IMR-90 (cell line): Measurements from ENCODE around the gene VEGFA. TPM values are rescaled to one million over a fixed set of nuclear protein-coding genes. Genes with fewer than 3 reads are reported as not detected.

Experiments
- ATAC-seq: fragments of 200-7000 bp; cut with Tn5 transposase; 2 replicates; pipeline ENCODE4 v1.9.1; 2020; ENCODE audit warnings: low read depth, mild to moderate bottlenecking, moderate library complexity
- BruUV-seq: library from RNA; stranded (reverse); fragments of 400-500 nt; replicated peaks from 2 replicates; lab custom pipeline; 2021; lab: Mats Ljungman, UMichigan
- CTCF ChIA-PET: fragments of 300-600 bp; formaldehyde crosslinking; extraction: SDS; loops from one replicate; lab custom pipeline; 2021; ENCODE audit warnings: antibody characterized with exemption; lab: Yijun Ruan, JAX
- POLR2A ChIA-PET: fragments of 300-600 bp; sonication (Branson Sonifier 250); formaldehyde crosslinking; loops from one replicate; lab custom pipeline; 2022; ENCODE audit warnings: antibody characterized with exemption; ENCODE audit not compliant: unreplicated experiment; lab: Charles Lee
- DNase-seq: peaks from one replicate; pipeline ENCODE4 v3.0.0; 2013
- H2AFZ ChIP-seq: replicated peaks from 2 replicates; pipeline ENCODE3; 2013; ENCODE audit warnings: low read length, mild to moderate bottlenecking; ENCODE audit not compliant: poor library complexity
- H2AK5ac ChIP-seq: 2 replicates; pipeline ENCODE4 v1.6.1; 2013; ENCODE audit warnings: low read depth, low read length, inconsistent platforms
- H2AK9ac ChIP-seq: replicated peaks from 2 replicates; pipeline ENCODE3; 2013; ENCODE audit warnings: mild to moderate bottlenecking, low read depth, low read length, moderate library complexity; ENCODE audit not compliant: poor library complexity
- H2BK120ac ChIP-seq: 2 replicates; pipeline ENCODE4 v1.6.1; 2013; ENCODE audit warnings: low read depth, low read length, inconsistent platforms
- H2BK15ac ChIP-seq: 3 replicates; pipeline ENCODE4 v1.6.1; 2013; ENCODE audit warnings: low read depth, low read length, inconsistent platforms
- H2BK20ac ChIP-seq: 2 replicates; pipeline ENCODE4 v1.6.1; 2013; ENCODE audit warnings: low read depth, mild to moderate bottlenecking, inconsistent platforms, low read length, moderate library complexity
- H2BK5ac ChIP-seq: 2 replicates; pipeline ENCODE4 v1.6.1; 2013; ENCODE audit warnings: mild to moderate bottlenecking, low read depth, low read length, inconsistent platforms; ENCODE audit not compliant: poor library complexity, severe bottlenecking
- H3K14ac ChIP-seq: replicated peaks from 2 replicates; pipeline ENCODE4 v1.6.1; 2013; ENCODE audit warnings: low read depth, low read length, inconsistent platforms
- H3K18ac ChIP-seq: 2 replicates; pipeline ENCODE4 v1.6.1; 2013; ENCODE audit warnings: low read depth, low read length, control low read depth
- H3K23ac ChIP-seq: 2 replicates; pipeline ENCODE4 v1.6.1; 2013; ENCODE audit warnings: low read depth, low read length, inconsistent platforms
- H3K27ac ChIP-seq: 2 replicates; pipeline ENCODE4 v1.5.1; 2013; ENCODE audit warnings: mild to moderate bottlenecking, control low read depth, low read length; ENCODE audit not compliant: insufficient read depth
- H3K27me3 ChIP-seq: 2 replicates; pipeline ENCODE4 v1.6.1; 2013; ENCODE audit warnings: low read length; ENCODE audit not compliant: control insufficient read depth, insufficient read depth
- H3K36me3 ChIP-seq: 2 replicates; pipeline ENCODE4 v1.6.1; 2013; ENCODE audit warnings: low read length, mixed read lengths; ENCODE audit not compliant: control insufficient read depth, insufficient read depth
- H3K4ac ChIP-seq: 2 replicates; pipeline ENCODE4 v1.6.1; 2013; ENCODE audit warnings: low read depth, low read length, inconsistent platforms
- H3K4me1 ChIP-seq: 2 replicates; pipeline ENCODE4 v1.6.1; 2013; ENCODE audit warnings: low read length, mixed read lengths; ENCODE audit not compliant: control insufficient read depth, insufficient read depth
- H3K4me2 ChIP-seq: 2 replicates; pipeline ENCODE4 v1.6.1; 2013; ENCODE audit warnings: low read depth, mild to moderate bottlenecking, control low read depth, low read length, moderate library complexity
- H3K4me3 ChIP-seq: 2 replicates; pipeline ENCODE4 v1.5.1; 2013; ENCODE audit warnings: low read depth, mild to moderate bottlenecking, control low read depth, low read length, moderate library complexity; ENCODE audit not compliant: insufficient read depth
- H3K56ac ChIP-seq: 2 replicates; pipeline ENCODE4 v1.6.1; 2013; ENCODE audit warnings: low read length, inconsistent platforms; ENCODE audit not compliant: insufficient read depth; ENCODE audit errors: extremely low read depth
- H3K79me1 ChIP-seq, 2 experiments: 2 replicates each; pipeline ENCODE4 v1.6.1; 2013; ENCODE audit warnings: low read length in 2 of 2, inconsistent platforms in 1 of 2, low read depth in 1 of 2
- H3K9ac ChIP-seq: 2 replicates; pipeline ENCODE4 v1.6.1; 2013; ENCODE audit warnings: low read depth, low read length, control low read depth
- H3K9me1 ChIP-seq: 2 replicates; pipeline ENCODE4 v1.6.1; 2013; ENCODE audit warnings: low read length, inconsistent platforms; ENCODE audit not compliant: insufficient read depth
- H3K9me3 ChIP-seq: 2 replicates; pipeline ENCODE4 v1.6.1; 2013; ENCODE audit warnings: low read length; ENCODE audit not compliant: control insufficient read depth, insufficient read depth
- H4K20me1 ChIP-seq: 2 replicates; pipeline ENCODE4 v1.6.1; 2013; ENCODE audit warnings: low read length, inconsistent platforms; ENCODE audit not compliant: insufficient read depth
- H4K5ac ChIP-seq: 2 replicates; pipeline ENCODE4 v1.6.1; 2013; ENCODE audit warnings: mild to moderate bottlenecking, low read depth, low read length, control low read depth
- H4K8ac ChIP-seq, 2 experiments: 2 replicates each; pipeline ENCODE4 v1.6.1; 2013; ENCODE audit warnings: low read depth in 2 of 2, low read length in 2 of 2, control low read depth in 1 of 2, inconsistent platforms in 1 of 2
- H4K91ac ChIP-seq: 2 replicates; pipeline ENCODE4 v1.6.1; 2013; ENCODE audit warnings: low read depth, low read length, inconsistent platforms; ENCODE audit not compliant: insufficient read depth
- BHLHE40 ChIP-seq: fragments of 150-350 bp; IDR thresholded peaks from 2 replicates; pipeline ENCODE4 v1.6.1; 2016; ENCODE audit warnings: mild to moderate bottlenecking, low read depth, low read length
- CEBPB ChIP-seq: IDR thresholded peaks from 2 replicates; pipeline ENCODE4 v1.6.1; 2012; ENCODE audit warnings: low read depth, low read length, improper control_type of control experiment
- CHD1 ChIP-seq: IDR thresholded peaks from 2 replicates; pipeline ENCODE4 v1.6.1; 2012; ENCODE audit warnings: low read depth, low read length, improper control_type of control experiment
- CTCF ChIP-seq: conservative IDR thresholded peaks from 2 replicates; pipeline ENCODE4 v1.5.1; 2012; ENCODE audit warnings: mild to moderate bottlenecking, low read depth, low read length, improper control_type of control experiment
- ELK1 ChIP-seq: fragments of 150-350 bp; IDR thresholded peaks from 2 replicates; pipeline ENCODE4 v1.6.1; 2016; ENCODE audit warnings: low read depth, mild to moderate bottlenecking, low read length, moderate library complexity, borderline replicate concordance
- FOS ChIP-seq: fragments of 150-350 bp; IDR thresholded peaks from 2 replicates; pipeline ENCODE4 v1.6.1; 2016; ENCODE audit warnings: low read depth, low read length
- MAFK ChIP-seq: IDR thresholded peaks from 2 replicates; pipeline ENCODE4 v1.6.1; 2012; ENCODE audit warnings: low read depth, low read length, improper control_type of control experiment
- MAZ ChIP-seq: IDR thresholded peaks from 2 replicates; pipeline ENCODE4 v1.6.1; 2012; ENCODE audit warnings: low read depth, mild to moderate bottlenecking, low read length, improper control_type of control experiment, moderate library complexity, borderline replicate concordance
- MXI1 ChIP-seq: IDR thresholded peaks from 2 replicates; pipeline ENCODE4 v1.6.1; 2012; ENCODE audit warnings: low read depth, mild to moderate bottlenecking, low read length, moderate library complexity, borderline replicate concordance
- NFE2L2 ChIP-seq: fragments of 150-350 bp; IDR thresholded peaks from 2 replicates; pipeline ENCODE4 v1.6.1; 2016; ENCODE audit warnings: low read depth, mild to moderate bottlenecking, low read length
- POLR2A ChIP-seq: IDR thresholded peaks from 2 replicates; pipeline ENCODE4 v1.6.1; 2012; ENCODE audit warnings: mild to moderate bottlenecking, low read depth, low read length
- RAD21 ChIP-seq: IDR thresholded peaks from 2 replicates; pipeline ENCODE4 v1.6.1; 2012; ENCODE audit warnings: low read length, improper control_type of control experiment
- RCOR1 ChIP-seq: IDR thresholded peaks from 2 replicates; pipeline ENCODE4 v1.6.1; 2012; ENCODE audit warnings: mild to moderate bottlenecking, low read length, improper control_type of control experiment; ENCODE audit not compliant: insufficient replicate concordance
- RFX5 ChIP-seq: IDR thresholded peaks from 2 replicates; pipeline ENCODE4 v1.8.0; 2012; ENCODE audit warnings: low read depth, mild to moderate bottlenecking, low read length, moderate library complexity
- SMC3 ChIP-seq: fragments of 150-350 bp; IDR thresholded peaks from 2 replicates; pipeline ENCODE4 v1.6.1; 2016; ENCODE audit warnings: low read depth, mild to moderate bottlenecking, antibody characterized with exemption, low read length, moderate library complexity
- USF2 ChIP-seq: fragments of 150-350 bp; IDR thresholded peaks from 2 replicates; pipeline ENCODE4 v1.6.1; 2017; ENCODE audit warnings: mild to moderate bottlenecking, antibody characterized with exemption, low read length, low read depth
- WGBS, 2 experiments: methylation state at CpG; one replicate each; pipeline versions ENCODE4 v1.1.5 to v1.1.7; 2013; ENCODE audit warnings: missing lambda C conversion rate in 2 of 2; ENCODE audit not compliant: insufficient read length in 1 of 2; ENCODE audit errors: extremely low coverage in 2 of 2; 5-methylcytosine and 5-hydroxymethylcytosine counted together
- dilution Hi-C: fragments of 300-500 bp; cut with HindIII; formaldehyde crosslinking; loops from one replicate; pipeline ENCODE4 v1.14.3; 2018; ENCODE audit warnings: low sequenced_read_pairs; ENCODE audit not compliant: unreplicated experiment
- in situ Hi-C: fragments of 300-500 bp; cut with MboI; formaldehyde crosslinking; loops from 3 replicates; pipeline ENCODE4 v1.14.3; 2019; ENCODE audit warnings: low sequenced_read_pairs, inconsistent platforms, mixed read lengths
- intact Hi-C: fragments of 100-400 bp; cut with micrococcal nuclease; formaldehyde crosslinking; loops from 2 replicates; pipeline ENCODE4 v1.10.0; 2022
- polyA plus RNA-seq, 3 experiments: library from polyadenylated mRNA; depleted of rRNA; stranded (reverse); fragments of >200 nt; gene quantifications; 2 replicates each; pipeline ENCODE4 v1.2.3, GENCODE V29; 2012; ENCODE audit warnings: low replicate concordance in 1 of 3
- total RNA-seq: library from RNA; depleted of rRNA; stranded (reverse); fragments of >200 nt; gene quantifications from 2 replicates; pipeline ENCODE4 v1.2.3, GENCODE V29; 2012

The VEGFA gene
- total and polyA plus RNA-seq, 2 of the 4 experiments (the other 2 are of a cell fraction): 190 to 234 TPM

- no peaks in the 10 kb centered on the region for H3K36me3 ChIP-seq
- no peak overlapping the region for H3K23ac ChIP-seq
- no peak overlapping the region for H2BK5ac ChIP-seq
- H3K9me3 ChIP-seq: no peaks in the 10 kb centered on the region
- no peak overlapping the region for H3K4me2 ChIP-seq
- no peak overlapping the region for H3K27ac ChIP-seq
- no peak overlapping the region for H2BK20ac ChIP-seq
- no peak overlapping the region for H3K4me3 ChIP-seq
- no peak overlapping the region for H2BK15ac ChIP-seq
- no peak overlapping the region for H3K9ac ChIP-seq
- no peak overlapping the region for H3K14ac ChIP-seq
- H4K5ac ChIP-seq: no peak overlapping the region
- in situ Hi-C loops: no loop called here
- dilution Hi-C loops: no loop called here
- no peak overlapping the region for H3K18ac ChIP-seq
- no TSS peak for BruUV-seq
- DNase-seq: no peak
- CTCF ChIA-PET: no interaction called here
- ATAC-seq: no peak
- no peak overlapping the region for H4K91ac ChIP-seq
- no peak overlapping the region for H2AFZ ChIP-seq
- peaks cover 24% of the 10 kb centered on the region for H3K27me3 ChIP-seq
- no peaks in the 10 kb centered on the region for H3K79me1 ChIP-seq
- peaks cover 3% of the 10 kb centered on the region; the same call in 1 of the 2 replicates for H4K20me1 ChIP-seq
- POLR2A ChIA-PET: no interaction called here
- H3K4me1 ChIP-seq: peaks cover 31% of the 10 kb centered on the region
- H3K56ac ChIP-seq: no peak overlapping the region
- H3K9me1 ChIP-seq: peaks cover 22% of the 10 kb centered on the region; the same call in 1 of the 2 replicates
- H2AK5ac ChIP-seq: peak overlapping the region; percentile 44; the same call in 1 of the 2 replicates
- H4K8ac ChIP-seq: no peak overlapping the region
- H2AK9ac ChIP-seq: no peak overlapping the region
- H3K4ac ChIP-seq: no peak overlapping the region
- 80% methylated on average over 2 of the region's 5 CpGs; no CpG with 5 or more reads in 1 of the 2 experiments for WGBS, 2 experiments
- intact Hi-C loops: no loop called here
- TF ChIP-seq RAD21: no peak
- TF ChIP-seq CTCF: no peak
- no peak for TF ChIP-seq BHLHE40
- no peak for TF ChIP-seq MXI1
- TF ChIP-seq NFE2L2: no peak
- TF ChIP-seq SMC3: no peak
- TF ChIP-seq MAFK: no peak
- no peak for TF ChIP-seq POLR2A
- TF ChIP-seq FOS: no peak
- TF ChIP-seq ELK1: no peak
- TF ChIP-seq RFX5: no peak
- TF ChIP-seq RCOR1: no peak
- TF ChIP-seq CEBPB: no peak
- TF ChIP-seq USF2: no peak
- no peak for TF ChIP-seq CHD1
- TF ChIP-seq MAZ: no peak
- H2BK120ac ChIP-seq: no peak overlapping the region
These were observed 64.6 kb downstream of the VEGFA start for GRCh38 chr6:43834528-43835155.
